Inferior parietal cortex (tissue), 1 donor: ENCODE results near the gene NRXN3.

Source experiments
- DNase-seq: peaks from one replicate; pipeline ENCODE4 v3.0.0-alpha.2; 2016; ENCODE audit errors: extremely low spot score

Gene NRXN3

GRCh38 chr14:79578470-79578869 is 1408.3 kb downstream of the NRXN3 start:
- DNase-seq, result no peak

DNA sequence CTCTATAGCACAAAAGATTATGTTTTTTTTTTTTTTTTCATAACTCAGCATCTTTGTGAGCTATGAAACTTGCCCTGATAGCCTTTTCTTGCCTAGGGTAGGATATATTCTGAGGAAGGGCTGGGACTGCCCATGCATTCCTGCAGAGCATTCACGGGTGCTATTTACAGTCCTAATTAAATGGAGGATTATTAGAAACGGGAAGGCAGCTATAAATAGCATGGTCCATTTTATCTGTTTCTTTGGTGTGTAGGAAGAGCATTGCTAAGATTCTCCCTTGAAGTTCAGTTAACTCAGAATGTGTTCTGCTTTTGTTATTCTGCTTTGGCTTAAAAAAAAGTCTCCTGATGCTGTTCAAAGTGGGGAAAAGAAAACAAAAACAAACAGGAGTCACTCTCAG is 1410.2 kb downstream of the NRXN3 start:
- no peak for DNase-seq

- no peak for DNase-seq
Measured at GRCh38 chr14:79580906-79581305, 1410.7 kb downstream of the NRXN3 start.

- DNase-seq, result no peak
Measured at GRCh38 chr14:79581912-79582576, 1411.9 kb downstream of the NRXN3 start.

- DNase-seq, result no peak
Measured at GRCh38 chr14:79583738-79584408, 1413.7 kb downstream of the NRXN3 start.

- DNase-seq, result no peak
Measured at GRCh38 chr14:79584679-79585078, 1414.5 kb downstream of the NRXN3 start.

GRCh38 chr14:79585845-79586244 is 1415.7 kb downstream of the NRXN3 start:
- no peak for DNase-seq

- no peak for DNase-seq
Measured at GRCh38 chr14:79586416-79586815, 1416.2 kb downstream of the NRXN3 start.

DNA sequence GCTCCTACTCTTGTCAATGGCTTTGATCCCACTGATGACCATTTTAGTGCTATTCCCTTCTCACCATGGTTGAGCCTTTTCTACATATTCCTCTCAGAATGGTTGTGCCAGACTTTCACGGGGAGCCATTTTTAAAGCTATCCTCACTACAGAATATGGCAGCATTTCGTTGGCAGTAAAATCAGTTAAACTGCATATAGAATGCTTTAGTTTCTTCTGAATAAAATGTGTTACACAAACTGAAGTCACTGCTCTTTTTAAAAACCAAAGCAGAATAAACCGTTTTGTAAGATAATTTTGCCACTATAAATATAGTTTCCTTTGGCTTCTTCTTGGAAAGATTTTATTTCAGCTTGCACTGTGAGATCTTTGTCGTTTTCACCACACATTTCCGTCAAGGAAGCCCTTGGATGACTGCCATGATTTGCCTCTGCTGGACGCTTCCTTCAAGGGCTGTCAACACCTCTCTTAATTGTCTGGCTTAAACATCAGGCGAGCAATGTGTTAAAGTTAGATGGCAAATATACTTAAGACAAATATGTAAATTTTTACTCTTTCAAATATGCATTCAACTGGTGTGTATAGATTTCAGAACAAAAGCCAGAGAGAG is 1416.9 kb downstream of the NRXN3 start:
- DNase-seq, result peak; percentile 51

- DNase-seq, result no peak
Measured at GRCh38 chr14:79587875-79588274, 1417.7 kb downstream of the NRXN3 start.

DNA sequence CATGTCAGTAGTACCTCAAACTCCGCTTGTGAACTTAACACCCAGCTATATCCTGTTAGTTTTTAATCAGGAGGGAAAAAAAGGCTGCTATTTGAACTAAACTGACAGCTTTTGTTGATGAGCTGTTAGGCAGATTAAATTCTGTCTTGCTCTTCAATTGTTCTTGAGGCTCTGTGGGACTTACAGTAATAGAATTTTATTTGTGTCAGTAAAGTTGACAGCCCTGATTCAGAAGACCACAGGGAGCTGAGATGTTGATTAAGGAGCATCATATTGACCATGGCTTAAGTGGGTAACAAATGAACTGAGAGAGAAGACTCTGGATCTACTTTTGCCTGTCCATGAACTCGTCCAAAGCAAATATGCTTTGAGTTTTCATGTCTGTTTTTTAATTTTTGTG is 1418.2 kb downstream of the NRXN3 start:
- DNase-seq, result no peak

- DNase-seq, result no peak
Measured at GRCh38 chr14:79596551-79596950, 1426.4 kb downstream of the NRXN3 start.

- no peak for DNase-seq
Measured at GRCh38 chr14:79597566-79597965, 1427.4 kb downstream of the NRXN3 start.

- DNase-seq, result no peak
Measured at GRCh38 chr14:79598339-79598738, 1428.2 kb downstream of the NRXN3 start.

GRCh38 chr14:79599239-79599638 is 1429.1 kb downstream of the NRXN3 start:
- DNase-seq, result no peak

GRCh38 chr14:79600406-79600805 is 1430.2 kb downstream of the NRXN3 start:
- DNase-seq, result no peak

DNA sequence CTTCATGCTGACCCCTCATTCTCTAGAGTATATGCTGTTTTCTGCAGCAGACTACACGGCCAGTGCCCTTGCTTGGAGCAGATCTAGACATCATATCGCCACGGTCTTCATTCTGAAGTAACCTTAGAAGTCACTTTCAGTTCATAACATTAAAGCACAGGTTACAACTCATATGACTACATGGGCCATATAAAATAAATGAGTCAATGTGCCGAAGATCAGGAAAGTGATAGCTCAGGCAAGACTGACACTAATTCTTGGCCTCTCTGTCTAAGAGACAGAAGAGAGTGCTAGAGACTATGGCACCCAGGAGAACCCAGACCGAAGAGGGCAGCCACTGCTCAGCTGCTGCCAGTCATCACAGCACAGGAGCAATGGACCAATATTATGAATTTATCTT is 1431.4 kb downstream of the NRXN3 start:
- no peak for DNase-seq

DNA sequence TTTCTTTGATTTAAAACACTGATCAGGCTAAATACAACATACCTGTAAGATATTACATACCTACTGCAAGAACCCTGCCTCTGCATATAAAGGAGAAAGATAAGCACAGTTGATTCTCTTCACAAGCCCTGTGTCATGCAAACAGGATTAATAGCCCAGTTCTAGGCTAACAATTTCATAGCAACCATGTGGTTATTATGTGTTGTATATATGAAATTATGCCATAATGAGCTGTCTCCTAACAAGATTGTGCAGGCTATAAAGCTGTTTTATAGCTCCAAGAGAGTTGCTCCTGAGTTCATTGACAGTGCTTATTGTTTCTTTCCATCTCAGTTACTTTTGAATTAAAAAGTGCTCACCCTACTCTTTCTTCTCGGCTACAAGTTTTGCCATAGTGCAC is 1431.9 kb downstream of the NRXN3 start:
- DNase-seq, result no peak

- DNase-seq, result no peak
Measured at GRCh38 chr14:79602742-79603141, 1432.6 kb downstream of the NRXN3 start.

- DNase-seq, result no peak
Measured at GRCh38 chr14:79605849-79606248, 1435.7 kb downstream of the NRXN3 start.

- DNase-seq, result no peak
Measured at GRCh38 chr14:79608446-79608845, 1438.3 kb downstream of the NRXN3 start.

GRCh38 chr14:79613625-79614024 is 1443.5 kb downstream of the NRXN3 start:
- no peak for DNase-seq

GRCh38 chr14:79614448-79614847 is 1444.3 kb downstream of the NRXN3 start:
- no peak for DNase-seq
